HepG2 (cell line): Measurements from ENCODE around the gene GPR42. TPM values are rescaled to one million over a fixed set of nuclear protein-coding genes. Genes with fewer than 3 reads are reported as not detected.

Experiments used
- ATRX ChIP-seq: sonication (generic); formaldehyde crosslinking; IDR thresholded peaks from 2 replicates; pipeline ENCODE4 v1.4.0; 2020; ENCODE audit warnings: missing genetic modification reagents, borderline replicate concordance
- CREB3 ChIP-seq: sonication (generic); formaldehyde crosslinking; IDR thresholded peaks from 2 replicates; pipeline ENCODE4 v1.5.0; 2020; ENCODE audit warnings: missing genetic modification reagents
- FLYWCH1 ChIP-seq: sonication (generic); formaldehyde crosslinking; IDR thresholded peaks from 2 replicates; pipeline ENCODE4 v1.8.1; 2023; ENCODE audit warnings: mild to moderate bottlenecking, missing genetic modification reagents
- FOSL2 ChIP-seq: sonication (generic); formaldehyde crosslinking; IDR thresholded peaks from 2 replicates; pipeline ENCODE4 v1.4.0; 2020; ENCODE audit warnings: missing genetic modification reagents
- HOXA3 ChIP-seq: sonication (generic); formaldehyde crosslinking; IDR thresholded peaks from 2 replicates; pipeline ENCODE4 v1.5.0; 2020; ENCODE audit warnings: missing genetic modification reagents
- MLXIP ChIP-seq: sonication (generic); formaldehyde crosslinking; IDR thresholded peaks from 2 replicates; pipeline ENCODE4 v1.9.0; 2021; ENCODE audit warnings: missing genetic modification reagents, borderline replicate concordance
- MTA1 ChIP-seq: sonication (generic); formaldehyde crosslinking; IDR thresholded peaks from 2 replicates; pipeline ENCODE4 v1.4.0; 2020; ENCODE audit warnings: missing genetic modification reagents, mild to moderate bottlenecking, borderline replicate concordance
- PRDM10 ChIP-seq: sonication (generic); formaldehyde crosslinking; IDR thresholded peaks from 2 replicates; pipeline ENCODE4 v1.4.0; 2020; ENCODE audit warnings: low read depth, missing genetic modification reagents
- TSC22D2 ChIP-seq: sonication (generic); formaldehyde crosslinking; IDR thresholded peaks from 2 replicates; pipeline ENCODE4 v1.5.1; 2020; ENCODE audit warnings: missing genetic modification reagents, mild to moderate bottlenecking, borderline replicate concordance
- ZFP36L1 ChIP-seq: sonication (generic); formaldehyde crosslinking; IDR thresholded peaks from 2 replicates; pipeline ENCODE4 v1.8.0; 2022; ENCODE audit warnings: mild to moderate bottlenecking, missing genetic modification reagents, moderate library complexity
- ZNF18 ChIP-seq: sonication (generic); formaldehyde crosslinking; IDR thresholded peaks from 2 replicates; pipeline ENCODE4 v1.8.0; 2022; ENCODE audit warnings: mild to moderate bottlenecking, missing genetic modification reagents; ENCODE audit not compliant: insufficient replicate concordance
- ZNF687 ChIP-seq: sonication (generic); formaldehyde crosslinking; IDR thresholded peaks from 2 replicates; pipeline ENCODE4 v1.5.1; 2020; ENCODE audit warnings: mild to moderate bottlenecking, missing genetic modification reagents, moderate library complexity
- ZNF850 ChIP-seq: sonication (generic); formaldehyde crosslinking; conservative IDR thresholded peaks from 2 replicates; pipeline ENCODE4 v1.9.0; 2021; ENCODE audit warnings: mild to moderate bottlenecking, missing genetic modification reagents
- polyA plus RNA-seq, 8 experiments: library from polyadenylated mRNA; depleted of rRNA in 3 of 8; stranded (reverse) in 7 of 8; unstranded in 1 of 8; fragments of >200 nt; fragmentation: Illumina TruSeq in 4 of 8; extraction: Trizol in 4 of 8; gene quantifications; 2 replicates each; pipeline versions ENCODE4 v1.2.1 to v1.2.3, GENCODE V29; 2011 to 2016; ENCODE audit warnings: low read depth in 4 of 8, missing spikeins in 1 of 8, mixed read lengths in 1 of 8; ENCODE audit not compliant: insufficient read depth in 1 of 8
- total RNA-seq, 5 experiments: library from RNA; depleted of rRNA; stranded (reverse); fragments of >200 nt; fragmentation: Illumina TruSeq; extraction: Trizol; gene quantifications; 2 replicates each; pipeline ENCODE4 v1.2.3, GENCODE V29; 2016; ENCODE audit warnings: low read depth in 1 of 5

The GPR42 gene
- total and polyA plus RNA-seq, 2 of the 13 experiments (the other 11 are each of a cell fraction or from before 2014, with no cell fraction given): not detected

GRCh38 chr19:35395382-35396199 is 24.7 kb downstream of the GPR42 start (continued):
- TF ChIP-seq TSC22D2 (CRISPR knock-in tag) (no peak), ZNF18 (CRISPR knock-in tag) (peak; percentile 54), ZFP36L1 (CRISPR knock-in tag) (no peak), ZNF687 (peak; percentile 71), HOXA3 (CRISPR knock-in tag) (peak; percentile 46; the same call in 1 of the 2 replicates), FOSL2 (CRISPR knock-in tag) (peak; percentile 29; the same call in 1 of the 2 replicates), FLYWCH1 (CRISPR knock-in tag) (no peak), ATRX (CRISPR knock-in tag) (no peak), MTA1 (CRISPR knock-in tag) (peak; percentile 31; the same call in 1 of the 2 replicates), ZNF850 (no peak), MLXIP (CRISPR knock-in tag) (no peak), CREB3 (CRISPR knock-in tag) (no peak), PRDM10 (CRISPR knock-in tag) (peak; percentile 67; the same call in 1 of the 2 replicates)
